Activated CD4-positive, alpha-beta T cell treated with anti-CD3 and anti-CD28 coated beads, Interleukin-2, amount 50 U/mL, for 16 hours (primary cell): ENCODE results near the gene DEFB131A.
"Not testable (repeated sequence)": the region's sequence is repeated elsewhere in the genome, so short reads cannot be mapped to it uniquely, and the experiment has no call there.

Experiments used
- DNase-seq: peaks from one replicate; pipeline ENCODE4 v3.0.0-alpha.2; 2020

DEFB131A gene

GRCh38 chr4:9444114-9444513 is at the start of gene DEFB131A:
Gene DEFB131A, plus strand, starts transcription at chr4:9444414. Its CDS starts 120 bp downstream, at chr4:9444534.
- DNase-seq: not testable (repeated sequence)

- DNase-seq: not testable (repeated sequence)
Observed at GRCh38 chr4:9405774-9406173, 38.4 kb upstream of the DEFB131A start.

GRCh38 chr4:9406491-9406890 is 37.7 kb upstream of the DEFB131A start:
- not testable (repeated sequence) for DNase-seq

GRCh38 chr4:9409793-9410192 is 34.4 kb upstream of the DEFB131A start:
- DNase-seq: no peak

GRCh38 chr4:9421884-9422455 is 22.2 kb upstream of the DEFB131A start:
- not testable (repeated sequence) for DNase-seq

- not testable (repeated sequence) for DNase-seq
Observed at GRCh38 chr4:9425916-9426315, 18.3 kb upstream of the DEFB131A start.

GRCh38 chr4:9430061-9430460 is 14.2 kb upstream of the DEFB131A start:
- DNase-seq: not testable (repeated sequence)

GRCh38 chr4:9433320-9433719 is 10.9 kb upstream of the DEFB131A start:
- DNase-seq: not testable (repeated sequence)

- DNase-seq: not testable (repeated sequence)
Observed at GRCh38 chr4:9436728-9437127, 7.5 kb upstream of the DEFB131A start.

- DNase-seq: not testable (repeated sequence)
Observed at GRCh38 chr4:9442355-9442754, 1.9 kb upstream of the DEFB131A start.

- not testable (repeated sequence) for DNase-seq
Observed at GRCh38 chr4:9444681-9445080, 467 bp downstream of the DEFB131A start.

GRCh38 chr4:9452251-9452650 is 8.0 kb downstream of the DEFB131A start:
- DNase-seq: not testable (repeated sequence)

- not testable (repeated sequence) for DNase-seq
Observed at GRCh38 chr4:9454284-9454683, 10.1 kb downstream of the DEFB131A start.

- DNase-seq: not testable (repeated sequence)
Observed at GRCh38 chr4:9455046-9455445, 10.8 kb downstream of the DEFB131A start.

- DNase-seq: not testable (repeated sequence)
Observed at GRCh38 chr4:9479466-9479865, 35.3 kb downstream of the DEFB131A start.

GRCh38 chr4:9480066-9480465 is 35.9 kb downstream of the DEFB131A start:
- DNase-seq: not testable (repeated sequence)

GRCh38 chr4:9482871-9483270 is 38.7 kb downstream of the DEFB131A start:
- not testable (repeated sequence) for DNase-seq

- not testable (repeated sequence) for DNase-seq
Observed at GRCh38 chr4:9483682-9484081, 39.5 kb downstream of the DEFB131A start.

- not testable (repeated sequence) for DNase-seq
Observed at GRCh38 chr4:9486880-9487279, 42.7 kb downstream of the DEFB131A start.

GRCh38 chr4:9488796-9489195 is 44.6 kb downstream of the DEFB131A start:
- not testable (repeated sequence) for DNase-seq

GRCh38 chr4:9490496-9490895 is 46.3 kb downstream of the DEFB131A start:
- DNase-seq: not testable (repeated sequence)

GRCh38 chr4:9490986-9491385 is 46.8 kb downstream of the DEFB131A start:
- not testable (repeated sequence) for DNase-seq

GRCh38 chr4:9493589-9493988 is 49.4 kb downstream of the DEFB131A start:
- DNase-seq: not testable (repeated sequence)

- DNase-seq: not testable (repeated sequence)
Observed at GRCh38 chr4:9494256-9495035, 50.2 kb downstream of the DEFB131A start.
